Mammary epithelial cell (primary cell): ENCODE data around the gene HNRNPM.

Source experiments
- CTCF ChIP-seq, 2 donors: IDR thresholded peaks in 1 of 2; conservative IDR thresholded peaks in 1 of 2; 2 replicates each; pipeline ENCODE4 v1.5.1; 2011 to 2012; ENCODE audit warnings: inconsistent platforms in 2 of 2, low read length in 2 of 2, mild to moderate bottlenecking in 2 of 2, control low read depth in 1 of 2, low read depth in 1 of 2; ENCODE audit not compliant: insufficient read depth in 1 of 2; ENCODE audit errors: extremely low read depth in 1 of 2
- EZH2 ChIP-seq: IDR thresholded peaks from 2 replicates; pipeline ENCODE4 v1.6.1; 2012; ENCODE audit warnings: low read length, inconsistent platforms, borderline replicate concordance

GRCh38 chr19:8396563-8397203 is 48.1 kb upstream of the HNRNPM start:
- peak; percentile 73 to 85 for TF ChIP-seq CTCF (conservative IDR thresholded peaks at IDR 0.05 in 1 of 2, IDR thresholded peaks at IDR 0.05 in 1 of 2; ENCODE audit: extremely low read depth in 1 of 2, insufficient read depth in 1 of 2, low read depth in 1 of 2, low read length in 2 of 2)
- TF ChIP-seq EZH2: no peak
